ENCODE measurements around the gene EGFL7.

The EGFL7 gene

DNA sequence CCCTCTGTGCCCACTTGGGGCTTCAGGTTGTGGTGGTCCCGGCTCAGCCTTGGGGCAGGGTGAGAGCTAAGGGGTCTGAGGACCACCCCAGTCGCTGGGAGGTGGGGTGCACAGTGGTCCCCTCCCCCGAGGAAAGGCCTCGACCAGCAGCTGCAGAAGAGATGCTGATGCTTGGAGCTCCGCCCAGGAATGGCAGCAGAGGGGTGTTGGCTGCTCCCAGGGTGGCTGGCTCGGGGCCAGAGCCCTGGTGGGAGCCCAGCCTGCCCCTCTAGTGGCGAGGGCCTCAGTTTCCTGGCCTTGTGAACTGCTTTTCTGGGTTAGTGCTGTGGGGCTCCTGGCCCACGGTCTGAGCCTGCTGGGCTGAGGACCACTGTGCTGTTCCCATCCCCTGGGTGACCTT lies 50.8 kb downstream of the EGFL7 start (continued):
- TF ChIP-seq ZNF560 (tag by site-specific recombination; IDR thresholded peaks at IDR 0.05; ENCODE audit: borderline replicate concordance): no peak
- TF ChIP-seq ZNF311 (tag by site-specific recombination; IDR thresholded peaks at IDR 0.05; ENCODE audit: borderline replicate concordance): no peak
- TF ChIP-seq ZNF610 (tag by site-specific recombination; IDR thresholded peaks at IDR 0.05; ENCODE audit: borderline replicate concordance): no peak
- TF ChIP-seq, protein P1, sequence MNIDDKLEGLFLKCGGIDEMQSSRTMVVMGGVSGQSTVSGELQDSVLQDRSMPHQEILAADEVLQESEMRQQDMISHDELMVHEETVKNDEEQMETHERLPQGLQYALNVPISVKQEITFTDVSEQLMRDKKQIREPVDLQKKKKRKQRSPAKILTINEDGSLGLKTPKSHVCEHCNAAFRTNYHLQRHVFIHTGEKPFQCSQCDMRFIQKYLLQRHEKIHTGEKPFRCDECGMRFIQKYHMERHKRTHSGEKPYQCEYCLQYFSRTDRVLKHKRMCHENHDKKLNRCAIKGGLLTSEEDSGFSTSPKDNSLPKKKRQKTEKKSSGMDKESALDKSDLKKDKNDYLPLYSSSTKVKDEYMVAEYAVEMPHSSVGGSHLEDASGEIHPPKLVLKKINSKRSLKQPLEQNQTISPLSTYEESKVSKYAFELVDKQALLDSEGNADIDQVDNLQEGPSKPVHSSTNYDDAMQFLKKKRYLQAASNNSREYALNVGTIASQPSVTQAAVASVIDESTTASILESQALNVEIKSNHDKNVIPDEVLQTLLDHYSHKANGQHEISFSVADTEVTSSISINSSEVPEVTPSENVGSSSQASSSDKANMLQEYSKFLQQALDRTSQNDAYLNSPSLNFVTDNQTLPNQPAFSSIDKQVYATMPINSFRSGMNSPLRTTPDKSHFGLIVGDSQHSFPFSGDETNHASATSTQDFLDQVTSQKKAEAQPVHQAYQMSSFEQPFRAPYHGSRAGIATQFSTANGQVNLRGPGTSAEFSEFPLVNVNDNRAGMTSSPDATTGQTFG (tag by site-specific recombination; IDR thresholded peaks at IDR 0.05; ENCODE audit: borderline replicate concordance): no peak
- no peak for TF ChIP-seq ZNF629 (tag by site-specific recombination; IDR thresholded peaks at IDR 0.05)
- TF ChIP-seq, protein P2, sequence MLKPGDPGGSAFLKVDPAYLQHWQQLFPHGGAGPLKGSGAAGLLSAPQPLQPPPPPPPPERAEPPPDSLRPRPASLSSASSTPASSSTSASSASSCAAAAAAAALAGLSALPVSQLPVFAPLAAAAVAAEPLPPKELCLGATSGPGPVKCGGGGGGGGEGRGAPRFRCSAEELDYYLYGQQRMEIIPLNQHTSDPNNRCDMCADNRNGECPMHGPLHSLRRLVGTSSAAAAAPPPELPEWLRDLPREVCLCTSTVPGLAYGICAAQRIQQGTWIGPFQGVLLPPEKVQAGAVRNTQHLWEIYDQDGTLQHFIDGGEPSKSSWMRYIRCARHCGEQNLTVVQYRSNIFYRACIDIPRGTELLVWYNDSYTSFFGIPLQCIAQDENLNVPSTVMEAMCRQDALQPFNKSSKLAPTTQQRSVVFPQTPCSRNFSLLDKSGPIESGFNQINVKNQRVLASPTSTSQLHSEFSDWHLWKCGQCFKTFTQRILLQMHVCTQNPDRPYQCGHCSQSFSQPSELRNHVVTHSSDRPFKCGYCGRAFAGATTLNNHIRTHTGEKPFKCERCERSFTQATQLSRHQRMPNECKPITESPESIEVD (tag by site-specific recombination; IDR thresholded peaks at IDR 0.05): no peak
- TF ChIP-seq ZNF624 (tag by site-specific recombination; IDR thresholded peaks at IDR 0.05): no peak

DNA sequence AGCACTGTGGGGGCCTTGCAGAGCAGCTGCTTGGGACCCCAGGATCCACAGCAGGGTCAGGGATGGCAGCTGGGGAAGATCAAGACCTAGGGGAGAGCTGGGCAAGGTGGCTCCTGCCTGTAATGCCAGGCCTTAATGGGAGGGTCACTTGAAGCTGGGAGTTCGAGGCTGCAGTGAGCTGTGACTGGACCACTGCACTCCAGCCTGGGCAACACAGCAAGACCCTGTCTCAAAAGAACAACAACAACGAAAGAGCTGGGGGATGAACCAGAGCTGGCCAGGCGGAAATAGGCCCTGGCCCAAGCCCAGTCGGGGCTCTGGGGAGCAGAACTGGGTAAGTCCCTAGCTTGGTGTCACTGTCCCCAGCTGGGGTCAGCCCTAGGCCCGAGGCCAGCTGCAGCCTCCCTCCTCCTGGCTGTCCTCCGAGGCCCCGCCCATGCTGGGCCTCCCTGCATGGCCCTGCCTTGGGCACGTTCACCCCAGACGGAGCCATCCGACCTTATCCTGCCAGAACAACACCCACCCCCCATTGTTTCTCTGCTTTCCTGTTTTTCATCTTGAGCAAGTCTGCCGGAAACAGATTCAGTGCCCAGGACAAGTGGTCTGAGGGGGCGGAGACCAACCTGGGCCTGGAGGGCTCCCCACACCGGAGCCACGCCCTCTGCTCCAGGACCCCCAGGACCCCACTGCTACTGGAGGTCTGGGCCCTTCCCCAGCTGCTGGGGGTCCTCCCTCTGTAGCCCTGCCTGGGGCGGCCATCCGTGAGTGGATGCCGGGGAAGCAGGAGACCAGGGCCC lies 51.6 kb downstream of the EGFL7 start:
- no peaks in the 10 kb centered on the region for H3K4me1 ChIP-seq (ENCODE audit: control insufficient read depth, insufficient read depth, low read length)
- POLR2A ChIA-PET: interaction anchor here (0.9 to 6.4 kb wide), 5 partner anchors 8 to 43 kb away, joined by 3 to 79 read pairs (median 11); no protein-coding TSS in a partner anchor
- H3K36me3 ChIP-seq (ENCODE audit: control insufficient read depth in 2 of 2, insufficient read depth in 1 of 2, low read length in 2 of 2): peaks cover 0 to 32% of the 10 kb centered on the region in 2 experiments; a peak in 2 of 3 replicates
- H3K9me3 ChIP-seq (ENCODE audit: control insufficient read depth, insufficient read depth, low read depth, low read length): no peaks in the 10 kb centered on the region
- H3K4me3 ChIP-seq (ENCODE audit: low read depth, low read length): no peak overlapping the region; the same call in 1 of the 2 replicates
- H3K27ac ChIP-seq (ENCODE audit: extremely low read depth, low read depth, low read length): peak overlapping the region; percentile 48
- TF ChIP-seq ZNF335 (tag by site-specific recombination; conservative IDR thresholded peaks at IDR 0.05) (peak; percentile 36; the same call in 1 of the 2 replicates), WT1 (tag by site-specific recombination; IDR thresholded peaks at IDR 0.05) (no peak), IKZF3 (tag by site-specific recombination; IDR thresholded peaks at IDR 0.05) (no peak), GLIS2 (tag by site-specific recombination; IDR thresholded peaks at IDR 0.05) (peak; percentile 61), ZNF121 (tag by site-specific recombination; IDR thresholded peaks at IDR 0.05) (peak; percentile 99), ZNF529 (tag by site-specific recombination; IDR thresholded peaks at IDR 0.05; ENCODE audit: insufficient replicate concordance) (no peak), SALL2 (tag by site-specific recombination; IDR thresholded peaks at IDR 0.05; ENCODE audit: borderline replicate concordance) (no peak), ZNF223 (tag by site-specific recombination; IDR thresholded peaks at IDR 0.05) (peak; percentile 72; the same call in 1 of the 2 replicates), ZNF792 (tag by site-specific recombination; IDR thresholded peaks at IDR 0.05) (no peak), ZNF561 (tag by site-specific recombination; IDR thresholded peaks at IDR 0.05; ENCODE audit: borderline replicate concordance) (no peak), ZIC2 (tag by site-specific recombination; IDR thresholded peaks at IDR 0.05) (no peak), KLF1 (tag by site-specific recombination; IDR thresholded peaks at IDR 0.05) (0 out of 2 replicates have a peak, but pooled peaks have one; percentile 21)
- CTCF ChIA-PET: interaction anchor here (0.7 to 1.6 kb wide), 8 partner anchors 10 to 225 kb away, joined by 3 to 14 read pairs (median 4); partner anchors contain the start of gene LCN8

All from HEK293 (cell line).